ENCODE data around the gene ENTPD1.

The ENTPD1 gene

GRCh38 chr10:95830044-95830443 is 74.1 kb downstream of the ENTPD1 start:
- CTCF ChIA-PET, result interaction anchor here (5.3 to 8.9 kb wide), 2 partner anchors 12 to 136 kb away, joined by 38 to 100 read pairs; partner anchors contain the start of gene TCTN3
- no peak for TF ChIP-seq CTCF (IDR thresholded peaks at IDR 0.05; ENCODE audit: insufficient read depth, low read length, missing control alignments)

GRCh38 chr10:95831076-95831475 is 75.1 kb downstream of the ENTPD1 start:
- H3K4me3 ChIP-seq (ENCODE audit: low read depth, low read length), result no peak overlapping the region
- ChIA-PET POLR2A (no interaction called here), CTCF (interaction anchor here (8.9 kb wide), 1 partner anchor 11 kb away, joined by 100 read pairs; no protein-coding TSS in a partner anchor)
- TF ChIP-seq CTCF (IDR thresholded peaks at IDR 0.05; ENCODE audit: insufficient read depth, low read length, missing control alignments), result no peak
- no peak for DNase-seq (ENCODE audit: low read depth, low spot score)

More at GRCh38 chr10:95830044-95830443, 74.1 kb downstream of the ENTPD1 start:
- no peak for DNase-seq (ENCODE audit: low read depth, low spot score)
- H3K4me3 ChIP-seq (ENCODE audit: low read depth, low read length), result no peak overlapping the region
- POLR2A ChIA-PET, result no interaction called here

- DNase-seq (ENCODE audit: low read depth, low spot score), result no peak
- H3K4me3 ChIP-seq (ENCODE audit: low read depth, low read length), result no peak overlapping the region
- ChIA-PET POLR2A (no interaction called here), CTCF (interaction anchor here (1.7 to 8.9 kb wide), 2 partner anchors 10 to 138 kb away, joined by 5 to 100 read pairs; partner anchors contain the start of gene TCTN3)
- no peak for TF ChIP-seq CTCF (IDR thresholded peaks at IDR 0.05; ENCODE audit: insufficient read depth, low read length, missing control alignments)
These were observed 75.6 kb downstream of the ENTPD1 start for GRCh38 chr10:95831515-95831914.

- POLR2A ChIA-PET, result no interaction called here
- no peak for TF ChIP-seq CTCF (IDR thresholded peaks at IDR 0.05; ENCODE audit: insufficient read depth, low read length, missing control alignments)
- CTCF ChIA-PET, result interaction anchor here (1.7 to 8.9 kb wide), 2 partner anchors 9 to 139 kb away, joined by 5 to 100 read pairs; partner anchors contain the start of gene TCTN3
- DNase-seq (ENCODE audit: low read depth, low spot score), result no peak
- H3K4me3 ChIP-seq (ENCODE audit: low read depth, low read length), result no peak overlapping the region
These were observed 76.5 kb downstream of the ENTPD1 start for GRCh38 chr10:95832216-95833041.

- no peak for DNase-seq (ENCODE audit: low read depth, low spot score)
- no peak for TF ChIP-seq CTCF (IDR thresholded peaks at IDR 0.05; ENCODE audit: insufficient read depth, low read length, missing control alignments)
- H3K4me3 ChIP-seq (ENCODE audit: low read depth, low read length), result no peak overlapping the region
- CTCF ChIA-PET, result interaction anchor here (1.7 to 8.9 kb wide), 3 partner anchors 9 to 140 kb away, joined by 5 to 100 read pairs (median 7); partner anchors contain the start of gene TCTN3
- POLR2A ChIA-PET, result interaction anchor here (0.5 kb wide), 1 partner anchor 26 kb away, joined by 4 read pairs; no protein-coding TSS in a partner anchor
These were observed 77.2 kb downstream of the ENTPD1 start for GRCh38 chr10:95833042-95833610.

GRCh38 chr10:95834406-95834805 is 78.4 kb downstream of the ENTPD1 start:
- ChIA-PET POLR2A (no interaction called here), CTCF (interaction anchor here (1.7 kb wide), 2 partner anchors 10 to 140 kb away, joined by 7 read pairs; partner anchors contain the start of gene TCTN3)
- no peak for DNase-seq (ENCODE audit: low read depth, low spot score)
- TF ChIP-seq CTCF (IDR thresholded peaks at IDR 0.05; ENCODE audit: insufficient read depth, low read length, missing control alignments), result no peak
- H3K4me3 ChIP-seq (ENCODE audit: low read depth, low read length), result no peak overlapping the region
